Measurements from ENCODE around the gene PSMG1. TPM values are rescaled to one million over a fixed set of nuclear protein-coding genes. Genes with fewer than 3 reads are reported as not detected.

PSMG1 gene
- total and polyA plus RNA-seq, 7 donors, result 12.7 to 67.9 (median 28.8) TPM

- H3K4me1 ChIP-seq, result peaks cover 0 to 24% (median 11%) of the 10 kb centered on the region in 4 donors
- 81 to 92% methylated on average over 2 of the region's 2 CpGs for WGBS, 2 donors
- H3K9me3 ChIP-seq, result no peaks in the 10 kb centered on the region
- peaks cover 0 to 10% (median 0%) of the 10 kb centered on the region in 4 donors for H3K36me3 ChIP-seq
- no peak overlapping the region for H3K27ac ChIP-seq
- no peak for DNase-seq
- TF ChIP-seq CTCF (IDR thresholded peaks at IDR 0.05) (no peak), EP300 (IDR thresholded peaks at IDR 0.05) (no peak), POLR2A (IDR thresholded peaks at IDR 0.05) (no peak), POLR2AphosphoS5 (IDR thresholded peaks at IDR 0.05) (no peak)
- intact Hi-C loops (cut with DNase I), result loop anchor here (10.0 kb wide), 1 partner anchor 1624 kb away; no protein-coding TSS in a partner anchor
- H3K27me3 ChIP-seq, result no peaks in the 10 kb centered on the region
- no peak overlapping the region for H3K4me3 ChIP-seq
These were observed 5.4 kb upstream of the PSMG1 start for GRCh38 chr21:39188521-39189139.

- intact Hi-C loops (cut with DNase I), result loop anchor here (10.0 kb wide), 1 partner anchor 1622 kb away; no protein-coding TSS in a partner anchor
- DNase-seq, result no peak
- TF ChIP-seq POLR2AphosphoS5 (IDR thresholded peaks at IDR 0.05) (no peak), POLR2A (IDR thresholded peaks at IDR 0.05) (no peak), CTCF (IDR thresholded peaks at IDR 0.05) (no peak), EP300 (IDR thresholded peaks at IDR 0.05) (no peak)
- Histone ChIP-seq H3K4me1 (peaks cover 3 to 31% (median 16%) of the 10 kb centered on the region in 4 donors), H3K27ac (peak overlapping the region in 2 of 4 donors; percentile 27 to 36), H3K27me3 (no peaks in the 10 kb centered on the region), H3K9me3 (no peaks in the 10 kb centered on the region), H3K4me3 (no peak overlapping the region), H3K36me3 (no peaks in the 10 kb centered on the region)
- WGBS, 2 donors, result 69% methylated on average over 5 of the region's 5 CpGs
These were observed 3.9 kb upstream of the PSMG1 start for GRCh38 chr21:39187141-39187540.

GRCh38 chr21:39186676-39187075, 3.4 kb upstream of the PSMG1 start:
- peaks cover 7 to 36% (median 18%) of the 10 kb centered on the region in 4 donors for H3K4me1 ChIP-seq
- H3K36me3 ChIP-seq, result no peaks in the 10 kb centered on the region
- no peak for TF ChIP-seq POLR2A (IDR thresholded peaks at IDR 0.05)
- no peaks in the 10 kb centered on the region for H3K9me3 ChIP-seq
- DNase-seq, result no peak
- peak overlapping the region in 2 of 4 donors; percentile 27 to 36 for H3K27ac ChIP-seq
- no peak overlapping the region for H3K4me3 ChIP-seq
- intact Hi-C loops (cut with DNase I), result loop anchor here (10.0 kb wide), 1 partner anchor 1622 kb away; no protein-coding TSS in a partner anchor
- no peaks in the 10 kb centered on the region for H3K27me3 ChIP-seq

- no peaks in the 10 kb centered on the region for H3K27me3 ChIP-seq
- H3K9me3 ChIP-seq, result no peaks in the 10 kb centered on the region
- TF ChIP-seq CTCF (IDR thresholded peaks at IDR 0.05) (no peak), EP300 (IDR thresholded peaks at IDR 0.05) (no peak), POLR2A (IDR thresholded peaks at IDR 0.05) (no peak), POLR2AphosphoS5 (IDR thresholded peaks at IDR 0.05) (no peak)
- no peaks in the 10 kb centered on the region for H3K36me3 ChIP-seq
- peaks cover 7 to 40% (median 18%) of the 10 kb centered on the region in 4 donors for H3K4me1 ChIP-seq
- intact Hi-C loops (cut with DNase I), result loop anchor here (10.0 kb wide), 1 partner anchor 1620 kb away; no protein-coding TSS in a partner anchor
- peak overlapping the region in 2 of 4 donors; percentile 88 to 92 for H3K27ac ChIP-seq
- WGBS, 2 donors, result 81 to 91% methylated on average over 2 of the region's 2 CpGs
- no peak for DNase-seq
- H3K4me3 ChIP-seq, result no peak overlapping the region
These were observed 1.9 kb upstream of the PSMG1 start for GRCh38 chr21:39185157-39185556.

GRCh38 chr21:39184050-39184980, 1.1 kb upstream of the PSMG1 start:
- Histone ChIP-seq H3K4me3 (peak overlapping the region; percentile 72 to 90 (median 82)), H3K36me3 (no peaks in the 10 kb centered on the region), H3K27ac (peak overlapping the region; percentile 87 to 92 (median 90)), H3K9me3 (no peaks in the 10 kb centered on the region), H3K27me3 (no peaks in the 10 kb centered on the region), H3K4me1 (peaks cover 7 to 40% (median 18%) of the 10 kb centered on the region in 4 donors)
- intact Hi-C loops (cut with DNase I), result loop anchor here (5.0 to 10.0 kb wide), 2 partner anchors 128 to 1620 kb away; partner anchors contain the start of gene BRWD1
- 2 to 4% methylated on average over 22 of the region's 22 CpGs for WGBS, 2 donors
- no peak for TF ChIP-seq POLR2AphosphoS5 (IDR thresholded peaks at IDR 0.05)
- no peak for TF ChIP-seq CTCF (IDR thresholded peaks at IDR 0.05)
- no peak for TF ChIP-seq POLR2A (IDR thresholded peaks at IDR 0.05)
- no peak for TF ChIP-seq EP300 (IDR thresholded peaks at IDR 0.05)
- DNase-seq, result no peak
